GM12892 (cell line): ENCODE measurements around the gene XDH.

Source experiments
- POLR2A ChIP-seq: IDR thresholded peaks from 2 replicates; pipeline ENCODE4 v1.6.1; 2011; ENCODE audit warnings: low read depth, low read length, control low read depth
- POLR2AphosphoS5 ChIP-seq: IDR thresholded peaks from 2 replicates; pipeline ENCODE4 v1.6.1; 2011; ENCODE audit warnings: low read depth, low read length, control low read depth

DNA sequence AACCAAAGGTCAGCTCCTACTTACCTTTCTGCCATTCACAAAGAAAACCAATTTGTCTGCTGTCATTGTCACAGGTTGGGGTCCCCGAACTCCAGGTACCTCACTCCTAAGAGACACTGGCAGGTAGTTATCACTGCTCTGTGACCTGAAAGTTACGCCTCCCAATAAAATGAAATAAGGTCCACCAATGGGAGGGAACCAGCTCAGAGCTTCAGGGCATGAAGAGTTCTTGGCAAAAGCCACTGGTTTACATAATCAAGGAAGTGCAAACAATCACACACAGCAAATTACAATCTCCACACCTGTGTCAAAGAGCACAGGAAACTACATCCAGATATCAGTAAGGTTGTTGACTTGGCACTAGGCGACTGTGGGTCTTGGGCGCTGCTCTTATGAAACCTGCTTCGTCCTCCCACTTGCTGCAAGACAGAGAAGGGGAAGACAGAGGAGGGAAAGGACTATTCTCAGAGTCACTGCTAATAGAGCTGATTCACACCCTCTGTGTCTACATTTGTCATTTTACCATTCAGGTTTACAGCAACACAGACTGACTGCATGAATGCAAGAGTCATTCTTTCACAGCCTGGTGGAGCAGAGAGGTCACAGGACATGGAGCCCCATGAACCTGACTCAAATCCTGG, at the start of gene XDH:
- TF ChIP-seq POLR2AphosphoS5 (no peak), POLR2A (no peak)
